Central memory CD4-positive, alpha-beta T cell (primary cell): ENCODE data around the gene STAT5B.

ENCODE experiments used
- DNase-seq: peaks from one replicate; pipeline ENCODE4 v3.0.0; 2022

STAT5B gene

DNA sequence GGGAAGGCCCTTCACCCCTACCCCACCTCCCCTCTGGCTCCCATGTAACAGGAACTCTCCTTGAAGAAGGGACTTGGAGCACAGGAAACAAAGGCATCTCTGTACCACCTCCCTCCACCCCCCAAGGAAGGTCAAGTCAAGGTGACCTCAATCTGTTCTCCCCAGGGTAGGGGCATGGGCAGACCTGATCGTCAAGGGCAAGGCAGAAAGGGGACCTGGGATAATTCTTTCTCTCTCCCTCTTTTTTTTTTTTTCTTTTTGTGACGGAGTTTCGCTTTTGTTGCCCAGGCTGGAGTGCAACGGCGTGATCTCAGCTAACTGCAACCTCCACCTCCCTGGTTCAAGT lies 7.8 kb upstream of the STAT5B start:
- DNase-seq, result no peak

DNA sequence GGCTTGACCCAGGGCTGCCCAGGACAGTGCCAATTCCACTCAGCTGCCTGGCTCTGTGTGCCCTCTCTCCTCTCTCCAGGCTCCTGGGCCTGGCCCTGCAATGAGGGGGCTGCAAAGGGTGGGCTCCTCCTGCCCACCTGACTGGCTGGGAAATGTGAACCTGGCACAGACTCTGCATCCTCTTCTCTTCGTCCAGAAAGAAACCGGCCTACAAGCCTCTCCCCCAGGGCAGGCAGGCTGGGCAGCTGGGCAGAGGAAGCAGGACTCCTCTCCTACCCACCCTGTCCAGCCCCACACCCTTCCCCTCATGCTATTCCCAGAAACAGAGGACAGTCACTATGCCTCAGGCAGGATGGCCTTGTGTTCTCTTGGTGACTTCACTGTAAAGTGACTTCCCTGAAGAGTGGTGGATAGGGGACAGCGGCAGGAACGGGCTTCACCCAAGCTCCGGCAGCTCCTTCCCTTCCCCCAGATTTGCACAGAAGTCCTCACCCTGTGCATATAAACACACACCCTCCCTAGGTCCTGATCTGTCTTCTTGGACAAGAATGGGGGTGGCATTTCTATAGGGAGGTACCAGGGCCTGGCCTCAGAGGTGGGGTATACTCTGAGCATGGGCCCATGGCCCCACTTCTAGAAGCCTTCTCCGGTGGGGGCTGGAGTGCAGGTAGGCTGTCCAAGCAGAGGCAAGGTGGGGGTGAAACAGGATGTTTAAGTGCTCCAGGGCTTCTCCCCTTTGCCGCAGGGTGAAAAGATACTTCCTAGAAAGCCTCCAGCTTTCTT lies 7.2 kb upstream of the STAT5B start:
- DNase-seq, result no peak

- no peak for DNase-seq
Measured at GRCh38 chr17:42282478-42283080, 6.4 kb upstream of the STAT5B start.

GRCh38 chr17:42281571-42282096 lies 5.4 kb upstream of the STAT5B start:
- no peak for DNase-seq

DNA sequence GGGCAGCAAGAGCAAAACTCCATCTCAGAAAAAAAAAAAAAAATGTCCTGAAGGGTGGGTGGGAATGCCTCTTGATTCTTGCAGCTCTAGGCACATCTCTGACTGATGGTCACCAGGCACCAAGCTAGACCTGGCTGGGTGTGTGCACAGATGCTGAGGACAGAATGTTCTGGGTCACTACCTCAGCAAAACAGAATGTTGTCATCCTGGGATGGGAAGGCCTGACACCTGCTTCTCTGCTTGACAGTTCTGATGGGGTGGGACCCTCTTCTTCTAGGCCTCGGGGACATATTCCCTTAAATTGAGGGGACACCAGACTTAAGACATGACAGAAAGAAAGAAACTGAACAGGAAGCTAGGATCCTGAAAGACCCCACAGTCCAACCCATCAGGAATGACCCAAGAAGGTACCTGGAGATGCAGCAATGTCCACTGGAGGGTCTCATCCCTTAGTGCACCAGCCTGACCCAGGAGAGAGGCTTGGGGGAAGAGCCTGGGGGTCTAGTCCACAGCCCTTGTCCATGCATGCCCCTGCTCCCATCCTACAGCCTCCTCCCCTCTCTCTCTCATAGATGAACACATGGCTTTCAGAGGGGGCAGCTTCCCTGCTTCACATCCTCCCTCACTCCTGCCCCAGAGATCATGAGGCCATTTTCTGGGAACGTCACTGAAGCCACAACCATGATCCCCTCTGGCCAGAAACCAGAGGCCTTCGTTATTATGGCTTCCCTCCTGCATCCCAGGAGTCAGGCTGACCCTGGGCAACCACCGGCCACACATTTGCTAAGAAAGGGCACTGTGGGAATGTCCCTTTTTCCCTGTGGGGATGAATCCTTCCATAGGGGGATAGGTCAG lies 3.8 kb upstream of the STAT5B start:
- no peak for DNase-seq

DNA sequence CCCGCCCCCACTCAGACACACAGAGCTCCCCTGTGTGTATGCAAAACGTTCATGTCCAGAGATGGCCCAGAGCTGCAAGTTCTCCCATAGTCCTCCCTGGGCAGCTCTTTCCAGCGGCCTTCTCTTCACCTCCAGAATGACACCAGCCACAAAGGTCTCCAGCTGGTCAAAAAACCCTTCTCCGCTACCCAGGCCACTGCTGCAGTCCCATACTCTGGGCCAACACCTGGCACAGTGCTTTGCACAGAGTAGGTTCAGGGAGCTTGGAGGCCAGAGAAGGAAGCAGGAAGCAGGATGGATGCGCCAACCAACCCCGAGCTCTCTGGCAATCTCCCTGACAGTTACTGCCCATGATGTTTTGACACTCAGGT lies 1.1 kb upstream of the STAT5B start:
- DNase-seq, result no peak

DNA sequence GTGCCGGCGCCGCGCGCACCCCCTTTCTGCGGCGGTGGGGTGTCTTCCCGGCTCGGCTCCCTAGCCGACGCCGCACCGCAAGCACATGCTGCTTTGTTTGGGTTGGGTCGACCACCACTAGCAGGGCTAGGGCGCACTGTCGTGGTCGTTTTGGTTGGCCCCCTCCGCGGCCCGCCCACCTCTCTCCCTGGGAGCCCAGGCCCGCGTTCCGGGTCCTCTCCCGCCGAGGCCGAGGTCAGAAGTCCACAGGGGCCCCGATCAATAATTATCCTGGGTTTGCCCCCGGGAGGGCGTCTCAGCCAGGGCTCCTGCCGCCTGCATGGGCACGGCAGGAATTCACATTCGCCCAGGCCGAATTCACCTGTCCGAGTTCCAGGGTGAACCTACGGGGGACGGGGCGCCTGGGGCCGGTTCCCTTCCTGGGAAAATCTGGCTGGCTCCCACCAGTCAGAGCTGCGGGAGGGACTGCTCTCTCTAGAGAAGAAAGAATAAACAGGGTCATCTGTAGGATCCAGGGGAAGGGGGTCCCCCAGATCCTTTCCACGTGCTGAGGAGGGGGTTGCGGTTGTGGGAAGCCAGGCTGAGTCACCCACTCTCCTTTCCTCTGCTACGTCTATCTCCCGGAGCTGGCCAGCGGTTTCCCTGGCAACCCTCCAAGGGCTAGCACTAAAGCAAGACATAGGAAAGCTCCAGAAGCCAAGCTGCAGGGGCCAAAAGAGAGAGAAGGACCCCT lies 584 bp upstream of the STAT5B start:
- no peak for DNase-seq

DNA sequence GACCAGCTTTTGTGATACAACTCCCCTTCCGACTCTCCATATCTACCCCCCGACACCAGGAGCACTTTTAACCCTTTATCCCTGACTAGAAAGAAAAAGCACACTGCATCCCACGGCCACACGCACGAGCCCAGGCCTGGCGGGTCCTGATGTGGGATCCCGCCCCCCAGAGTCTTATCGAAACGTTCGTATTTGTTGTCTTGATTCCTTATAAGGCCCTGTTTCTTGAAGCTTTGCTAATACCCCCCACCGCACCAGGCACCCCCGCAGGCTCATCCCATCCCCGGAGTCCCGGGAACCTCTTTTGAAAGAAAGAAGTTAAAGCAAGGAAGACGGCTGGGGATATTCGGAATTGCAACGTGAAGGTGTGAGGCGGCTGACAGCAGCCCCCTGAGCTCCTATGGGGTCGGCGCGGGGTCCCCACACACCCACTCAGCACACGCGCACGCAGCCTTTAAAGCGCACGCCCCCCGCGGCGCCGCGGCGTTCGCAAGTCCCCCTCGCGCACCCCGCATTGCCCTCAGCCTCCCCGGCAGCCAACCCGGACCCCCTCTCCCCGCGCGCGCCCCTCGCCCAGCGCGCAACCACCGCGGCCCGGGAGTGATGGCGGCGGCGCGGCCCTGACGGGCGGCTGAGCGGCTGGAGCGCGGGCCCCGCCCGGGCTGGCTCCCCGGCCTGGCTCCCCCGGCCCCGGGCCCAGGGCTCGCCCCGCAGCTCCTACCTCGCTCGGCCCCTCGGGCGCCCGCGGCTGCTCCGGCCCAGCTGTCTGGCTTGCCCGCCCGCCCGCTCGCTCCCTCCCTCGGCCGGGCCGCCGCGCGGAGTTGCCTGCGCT lies 448 bp downstream of the STAT5B start:
- DNase-seq, result no peak

DNA sequence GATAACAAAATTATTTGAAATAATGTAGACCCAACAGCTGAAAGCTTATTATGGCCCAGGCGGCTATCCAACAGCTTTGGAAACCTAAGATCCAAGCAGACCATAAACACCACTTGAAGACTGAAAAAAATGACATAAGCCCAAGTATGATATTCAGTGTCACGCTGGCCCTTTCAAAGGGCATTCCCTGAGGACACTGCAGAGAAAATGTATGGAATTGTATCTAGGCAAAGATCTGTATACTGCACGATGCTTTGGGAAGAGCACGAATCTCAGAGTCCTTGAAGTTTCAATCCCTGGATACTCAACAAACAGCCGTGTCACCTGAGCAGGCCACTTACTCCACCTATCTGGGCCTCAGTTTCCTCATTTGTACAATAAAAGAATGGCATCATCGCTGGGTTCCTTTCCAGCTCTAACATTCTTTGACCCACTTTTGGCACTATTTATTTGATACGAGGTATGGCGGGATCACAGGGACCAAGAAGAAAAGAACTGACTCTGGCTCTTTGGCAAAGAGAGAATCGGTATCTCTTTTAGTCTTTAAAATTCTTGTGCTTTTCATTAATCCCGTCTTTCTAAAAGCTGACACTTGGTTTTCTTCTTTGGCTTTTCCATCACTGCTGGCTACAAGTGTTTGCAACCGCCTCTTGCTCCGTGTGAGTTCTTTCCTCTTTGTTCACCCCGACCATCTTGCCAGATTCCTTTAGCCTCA lies 1.2 kb downstream of the STAT5B start:
- DNase-seq, result no peak

DNA sequence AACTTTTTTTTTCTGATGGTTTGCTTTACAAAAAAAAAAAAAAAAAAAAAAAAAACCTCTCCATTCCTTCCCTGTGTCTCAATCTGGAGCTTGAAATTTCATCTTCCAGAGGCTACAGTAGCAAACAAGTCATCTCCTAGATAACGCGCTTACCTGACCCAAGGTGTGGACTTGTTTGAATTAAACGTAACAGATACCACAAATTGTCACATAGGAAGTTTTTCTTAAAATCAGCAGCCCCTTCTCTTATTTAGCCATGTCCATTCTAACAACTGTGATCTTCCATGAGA lies 2.0 kb downstream of the STAT5B start:
- no peak for DNase-seq

- peak; percentile 42 for DNase-seq
Measured at GRCh38 chr17:42273474-42274252, 2.5 kb downstream of the STAT5B start.

- peak; percentile 66 for DNase-seq
Measured at GRCh38 chr17:42272162-42272907, 3.9 kb downstream of the STAT5B start.

DNA sequence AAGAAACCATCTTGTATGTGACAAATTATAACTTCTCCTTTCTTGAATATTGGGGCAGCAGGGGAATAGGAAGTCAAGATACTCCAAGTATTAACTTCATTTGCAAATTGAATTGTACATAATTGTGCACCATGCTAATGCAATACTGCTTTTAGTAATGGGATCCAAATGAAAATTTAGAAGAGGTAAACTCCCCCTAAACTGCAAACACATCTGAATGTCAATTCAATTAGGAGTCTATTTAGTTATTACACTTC lies 4.5 kb downstream of the STAT5B start:
- DNase-seq, result no peak

DNA sequence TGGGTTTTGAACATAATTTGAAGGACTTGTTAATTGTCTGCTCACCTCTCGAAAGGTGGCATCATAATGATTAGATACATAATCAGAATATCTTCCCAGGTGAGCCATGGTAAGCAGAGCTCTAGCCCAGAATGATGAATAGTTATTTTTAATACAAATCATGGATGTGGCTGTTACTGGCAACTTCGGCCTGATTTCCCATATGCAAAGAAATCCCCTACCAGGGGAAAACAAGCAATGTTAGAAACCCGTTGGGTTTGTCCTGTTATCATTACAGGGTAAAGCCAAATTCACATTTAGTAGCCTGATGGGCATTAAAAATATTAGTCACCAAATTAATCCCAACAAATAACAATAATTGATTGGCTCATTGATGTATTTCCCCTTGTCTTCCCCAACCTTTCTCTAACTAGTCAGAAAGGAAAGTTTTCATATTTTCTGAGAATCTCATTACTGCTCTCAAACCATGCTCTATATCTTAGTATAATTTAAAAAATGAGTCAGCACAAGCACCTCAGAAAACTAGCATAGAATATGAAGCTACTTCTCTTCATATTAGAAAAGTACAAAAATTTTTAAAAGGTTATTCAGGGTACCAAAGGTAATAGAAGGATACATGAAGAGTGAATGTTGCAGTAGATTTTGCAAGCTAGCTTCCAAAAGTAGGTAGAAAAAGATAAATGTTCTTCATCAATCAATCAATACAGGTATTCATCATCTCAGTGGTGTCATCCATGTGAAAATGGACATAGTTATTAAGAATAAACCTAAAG lies 5.0 kb downstream of the STAT5B start:
- DNase-seq, result no peak

- DNase-seq, result no peak
Measured at GRCh38 chr17:42270596-42270995, 5.6 kb downstream of the STAT5B start.

- DNase-seq, result no peak
Measured at GRCh38 chr17:42270170-42270535, 6.0 kb downstream of the STAT5B start.

GRCh38 chr17:42268236-42268635 lies 8.0 kb downstream of the STAT5B start:
- DNase-seq, result no peak

- peak; percentile 81 for DNase-seq
Measured at GRCh38 chr17:42266918-42267766, 9.0 kb downstream of the STAT5B start.

GRCh38 chr17:42266462-42266861 lies 9.7 kb downstream of the STAT5B start:
- no peak for DNase-seq
